Head of caudate nucleus (tissue), 42 donors: ENCODE measurements around the gene TOPAZ1.

Experiments used
- DNase-seq, 42 donors: peaks; one replicate each; pipeline versions ENCODE4 v3.0.0 to v3.0.0-alpha.2; 2020 to 2021; ENCODE audit warnings: mixed read lengths in 7 of 42
- intact Hi-C: fragments of 100-400 bp; cut with DNase I; formaldehyde crosslinking; loops from one replicate; pipeline ENCODE4 v1.15.0; 2022

Gene TOPAZ1

DNA sequence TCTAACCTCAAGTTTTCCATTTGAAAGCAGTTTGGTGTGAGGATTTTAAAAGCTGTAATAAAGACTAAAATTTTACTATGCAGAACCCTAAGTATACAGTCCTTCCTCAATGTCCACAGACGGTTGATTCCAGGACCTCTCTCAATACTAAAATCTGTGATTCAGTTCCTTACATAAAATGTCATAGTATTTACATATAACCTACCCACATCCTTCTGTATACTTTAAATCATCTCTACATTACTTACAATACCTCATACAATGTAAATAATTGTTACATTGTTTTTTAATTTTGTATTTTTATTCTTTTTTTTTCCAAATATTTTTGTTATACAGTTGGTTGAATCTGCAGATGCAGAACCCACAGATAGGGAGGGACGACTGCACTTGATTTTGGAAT lies 2.8 kb upstream of the TOPAZ1 start:
- no peak for DNase-seq
- intact Hi-C loops, result no loop called here

DNA sequence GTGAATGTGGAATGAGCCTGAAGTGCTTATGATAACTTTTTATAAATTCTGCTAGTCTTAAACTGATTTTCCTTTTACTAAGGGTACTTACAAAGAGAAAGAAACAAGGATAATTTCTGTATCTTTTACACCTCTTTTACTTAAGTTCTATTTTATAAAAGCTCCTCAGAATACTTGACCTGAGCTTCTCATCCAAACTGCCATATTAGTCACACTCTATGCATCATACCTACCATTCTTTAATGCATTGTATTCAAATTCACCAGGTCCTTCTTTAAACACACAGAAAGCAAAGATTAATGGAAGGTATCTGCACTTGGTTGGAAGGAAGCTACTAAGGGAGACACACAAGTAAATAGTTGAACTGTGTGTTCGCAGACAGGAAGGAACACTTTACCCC lies 1.6 kb upstream of the TOPAZ1 start:
- DNase-seq, result no peak
- intact Hi-C loops, result no loop called here

DNA sequence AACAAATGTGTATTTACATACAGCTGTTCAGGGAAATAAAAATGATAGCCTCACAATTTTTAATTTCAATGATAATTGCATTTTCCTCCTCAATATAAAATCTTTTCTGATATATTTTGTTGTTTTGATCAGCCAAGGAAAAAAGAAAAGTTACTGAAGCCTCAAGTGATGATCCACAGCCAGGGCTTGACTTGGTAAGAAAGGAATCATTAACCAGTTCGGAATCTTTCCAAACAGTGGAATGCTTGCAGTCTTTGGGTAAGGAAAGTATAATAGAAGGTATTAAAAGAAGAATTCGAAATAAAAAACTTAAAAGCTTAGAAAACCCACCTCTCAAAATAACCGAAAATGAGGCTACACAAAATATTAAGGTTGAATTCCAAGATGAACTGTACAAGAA lies 1.0 kb downstream of the TOPAZ1 start:
- intact Hi-C loops, result no loop called here
- no peak for DNase-seq

DNA sequence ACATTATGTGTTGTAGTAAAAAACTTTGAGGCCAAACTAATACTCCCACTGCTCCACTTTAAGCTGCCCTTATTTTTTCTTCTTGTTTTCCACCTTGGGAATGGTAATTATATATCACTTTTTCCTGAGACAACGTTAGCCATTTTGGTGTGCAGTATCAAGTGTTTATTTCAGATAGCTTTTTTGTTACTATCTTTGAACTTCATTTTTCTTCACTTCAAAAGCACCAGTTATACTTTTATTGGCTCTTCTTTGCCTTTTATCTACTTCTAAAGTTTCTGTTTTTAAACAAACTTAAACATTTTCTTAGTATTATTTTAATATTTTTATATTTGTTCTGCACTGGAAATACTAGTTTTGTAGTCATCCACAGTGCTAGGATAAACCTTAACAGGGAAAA lies 6.5 kb downstream of the TOPAZ1 start:
- intact Hi-C loops, result no loop called here
- DNase-seq, result no peak

DNA sequence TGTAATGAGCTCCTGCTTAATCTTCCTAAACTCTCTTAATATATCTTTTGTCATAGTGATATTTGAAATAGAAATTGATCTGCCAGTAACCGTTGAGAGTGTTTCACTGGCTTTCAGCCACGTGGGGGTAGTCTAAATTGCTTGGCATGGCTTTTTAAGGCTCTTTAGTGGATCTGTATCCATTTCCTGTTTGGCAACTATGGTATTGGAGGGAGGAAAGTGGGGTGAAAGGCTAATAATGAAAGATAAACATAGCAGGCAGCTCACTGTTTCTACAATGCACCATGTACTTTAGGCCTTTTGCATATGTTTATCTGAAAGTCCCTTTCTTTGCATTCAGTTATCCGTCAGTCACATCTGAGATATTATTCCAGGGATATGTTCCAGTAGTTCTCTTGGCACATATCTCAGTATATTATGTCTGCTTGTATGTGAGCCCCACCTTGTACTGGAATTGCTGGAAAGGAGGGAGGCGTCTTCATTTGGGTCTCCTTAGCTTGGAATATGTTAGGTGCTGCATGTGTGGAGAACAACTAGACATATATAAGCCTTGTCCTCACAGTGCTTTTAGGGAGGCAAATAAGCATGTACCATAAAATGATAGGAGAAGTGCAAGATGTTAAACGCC lies 10.8 kb downstream of the TOPAZ1 start:
- intact Hi-C loops, result no loop called here
- no peak for DNase-seq

DNA sequence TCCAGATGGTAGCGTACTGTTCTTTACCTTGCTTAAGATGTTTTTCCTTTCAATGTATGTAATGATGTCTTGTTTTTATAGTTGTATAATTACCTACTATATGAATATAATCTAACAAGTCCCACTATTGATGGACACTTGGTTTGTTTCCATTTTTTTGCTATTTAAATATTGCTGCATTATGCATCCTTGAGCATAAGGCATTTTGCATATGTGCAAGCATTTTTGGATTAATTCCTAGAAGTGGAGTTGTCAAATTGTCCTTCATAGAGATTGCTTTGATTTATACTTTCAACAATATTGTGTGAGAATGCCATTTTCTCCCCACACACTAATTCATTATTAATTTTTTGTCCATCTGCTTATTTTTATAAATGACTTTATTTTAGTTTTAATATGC lies 17.7 kb downstream of the TOPAZ1 start:
- no peak for DNase-seq
- intact Hi-C loops, result no loop called here

DNA sequence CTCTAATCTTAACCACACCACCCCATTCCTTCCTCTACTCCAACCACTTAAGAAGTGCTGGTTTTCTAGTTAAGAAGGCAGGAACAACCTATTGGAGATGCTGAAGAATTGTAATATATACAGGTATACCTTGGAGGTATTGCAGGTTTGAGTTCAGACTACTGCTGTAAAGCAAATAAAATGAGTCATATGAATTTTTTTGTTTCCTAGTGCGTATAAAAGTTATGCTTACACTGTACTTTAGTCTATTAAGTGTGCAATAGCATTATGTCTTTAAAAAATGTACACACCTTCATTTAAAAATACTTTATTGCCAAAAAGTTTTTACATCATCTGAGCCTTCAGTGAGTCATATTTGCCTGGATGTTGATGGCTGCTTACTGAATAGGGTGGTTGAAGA lies 22.5 kb downstream of the TOPAZ1 start:
- no peak for DNase-seq
- intact Hi-C loops, result no loop called here

DNA sequence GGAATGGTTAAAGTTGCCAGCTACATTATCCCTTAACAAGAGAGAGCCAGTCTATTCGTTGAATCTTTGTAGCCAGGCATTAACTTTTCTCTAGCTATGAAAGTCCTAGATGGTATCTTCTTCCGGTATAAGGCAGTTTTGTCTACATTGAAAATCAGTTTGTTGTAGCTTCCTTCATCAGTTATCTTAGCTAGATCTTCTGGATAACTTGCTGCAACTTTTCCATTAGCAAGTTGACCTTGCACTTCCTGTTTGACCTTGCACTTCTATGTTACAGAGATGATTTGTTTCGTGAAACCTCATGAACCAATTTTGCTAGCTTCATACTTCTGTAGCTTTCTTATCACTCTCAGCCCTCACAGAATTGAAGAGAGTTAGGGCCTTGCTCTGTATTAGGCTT lies 24.1 kb downstream of the TOPAZ1 start:
- no peak for DNase-seq
- intact Hi-C loops, result no loop called here

DNA sequence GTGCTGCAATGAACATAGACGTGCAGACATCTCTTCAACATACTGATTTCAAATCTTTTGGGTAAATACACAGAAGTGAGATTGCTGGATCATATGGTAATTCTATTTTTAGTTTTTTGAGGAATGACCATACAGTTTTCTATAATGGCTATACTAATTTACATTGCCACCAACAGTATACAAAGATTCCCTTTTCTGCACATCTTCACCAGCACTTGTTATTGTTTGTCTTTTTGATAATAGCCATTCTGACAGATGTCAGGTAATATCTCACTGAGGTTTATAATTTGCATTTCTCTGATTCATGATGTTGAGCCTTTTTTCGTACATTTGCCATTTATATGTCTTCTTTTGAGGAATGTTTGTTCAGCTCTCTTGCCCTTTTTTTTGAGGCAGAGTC lies 30.5 kb downstream of the TOPAZ1 start:
- no peak for DNase-seq
- intact Hi-C loops, result no loop called here

DNA sequence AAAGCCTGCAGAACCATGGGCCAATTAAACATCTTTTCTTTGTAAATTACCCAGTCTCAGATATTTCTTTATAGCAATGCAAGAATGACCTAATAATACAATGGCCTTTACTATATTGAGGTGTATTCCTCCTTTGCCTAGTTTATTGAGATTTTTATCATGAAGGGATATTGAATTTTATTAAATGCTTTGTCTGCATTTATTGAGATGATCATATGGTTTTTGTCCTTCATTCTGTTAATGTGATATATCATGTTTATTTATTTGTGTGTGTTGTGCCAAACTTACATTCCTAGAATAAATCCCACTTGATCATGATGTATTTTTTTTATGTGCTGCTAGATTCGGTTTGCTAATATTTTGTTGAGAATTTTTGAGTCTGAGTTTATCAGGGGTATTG lies 36.2 kb downstream of the TOPAZ1 start:
- DNase-seq, result no peak
- intact Hi-C loops, result no loop called here

DNA sequence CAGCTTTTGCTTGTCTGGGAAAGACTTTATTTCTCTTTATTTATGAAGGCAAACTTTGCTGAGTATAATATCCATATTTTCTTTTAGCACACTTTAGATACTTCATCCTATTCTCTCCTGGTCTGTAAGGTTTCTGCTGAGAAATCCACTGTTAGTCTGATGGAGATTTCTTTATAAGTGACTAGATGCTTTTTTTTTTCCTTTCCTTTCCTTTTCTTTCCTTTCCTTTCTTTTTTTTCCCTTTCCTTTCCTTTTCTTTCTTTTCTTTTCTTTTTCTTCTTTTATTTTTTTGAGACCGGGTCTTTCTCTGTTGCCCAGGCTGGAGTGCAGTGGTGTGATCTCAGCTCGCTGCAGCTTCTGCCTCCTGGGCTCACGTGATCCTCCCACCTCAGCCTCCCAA lies 38.4 kb downstream of the TOPAZ1 start:
- intact Hi-C loops, result no loop called here
- DNase-seq, result no peak

DNA sequence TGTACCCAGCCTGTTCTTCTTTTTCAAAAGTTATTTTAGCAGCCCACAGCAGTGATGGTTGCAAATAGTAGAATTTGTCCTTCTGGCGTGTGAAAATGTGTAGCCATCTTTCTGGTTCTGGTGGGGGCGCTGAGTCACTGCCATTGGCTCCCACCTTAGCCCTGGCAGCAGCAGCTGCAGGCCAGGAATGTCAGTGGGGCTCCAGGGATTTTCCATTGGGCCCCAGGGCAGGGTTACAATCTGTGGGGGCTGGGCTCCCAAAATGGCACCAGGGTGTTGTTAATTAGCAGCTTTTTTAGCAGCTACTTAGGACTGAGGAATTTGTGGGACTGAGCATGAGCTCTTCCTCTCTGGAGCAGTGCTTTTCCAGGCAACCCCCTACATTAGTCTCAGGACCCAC lies 38.9 kb downstream of the TOPAZ1 start:
- DNase-seq, result no peak
- intact Hi-C loops, result no loop called here

DNA sequence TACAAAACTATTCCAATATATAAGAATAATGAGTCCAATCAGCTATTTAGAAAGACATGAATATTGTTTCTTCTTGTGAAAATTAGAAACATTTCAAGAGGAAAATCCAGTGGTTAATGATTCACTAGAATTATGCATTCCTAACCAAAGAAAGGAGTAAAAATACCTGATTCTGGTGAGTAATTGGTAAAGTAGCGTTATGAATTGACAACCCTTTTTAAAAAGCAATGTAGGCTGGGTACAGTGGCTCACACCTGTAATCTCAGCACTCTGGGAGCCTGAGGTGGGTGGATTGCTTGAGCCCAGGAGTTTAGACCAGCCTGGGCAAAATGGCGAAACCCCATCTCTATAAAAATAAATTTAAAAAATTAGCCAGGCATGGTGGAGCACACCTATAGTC lies 43.3 kb downstream of the TOPAZ1 start:
- intact Hi-C loops, result no loop called here
- peak in 3 of 42 donors; percentile 3 to 7 (median 5) for DNase-seq

DNA sequence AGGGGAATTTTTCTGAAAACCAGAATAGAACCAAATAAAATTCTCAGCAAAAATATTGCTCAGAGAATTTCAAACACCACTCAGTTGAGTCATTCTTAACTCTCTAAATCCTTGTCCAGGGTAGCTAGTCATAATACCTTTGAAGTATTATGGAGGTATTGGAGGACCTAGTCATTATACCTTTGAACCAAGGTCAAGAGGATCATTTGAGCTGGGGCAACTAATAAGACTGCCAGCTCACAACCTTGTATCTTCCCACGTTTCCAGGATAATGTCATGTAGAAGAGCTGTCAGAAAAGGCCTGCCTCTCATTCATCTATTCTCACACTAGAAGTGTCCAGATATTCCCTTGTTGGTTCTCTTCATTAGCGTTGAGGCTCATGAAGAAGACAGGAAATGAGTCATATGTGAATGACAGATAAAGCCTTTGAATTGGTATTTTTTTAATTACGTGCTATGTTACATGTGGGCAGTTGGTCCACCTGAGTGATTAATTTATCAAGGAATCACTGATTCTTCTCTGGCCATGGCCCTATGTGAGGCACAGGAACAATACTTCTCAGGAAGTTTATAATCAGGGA lies 48.3 kb downstream of the TOPAZ1 start:
- intact Hi-C loops, result no loop called here
- DNase-seq, result no peak

DNA sequence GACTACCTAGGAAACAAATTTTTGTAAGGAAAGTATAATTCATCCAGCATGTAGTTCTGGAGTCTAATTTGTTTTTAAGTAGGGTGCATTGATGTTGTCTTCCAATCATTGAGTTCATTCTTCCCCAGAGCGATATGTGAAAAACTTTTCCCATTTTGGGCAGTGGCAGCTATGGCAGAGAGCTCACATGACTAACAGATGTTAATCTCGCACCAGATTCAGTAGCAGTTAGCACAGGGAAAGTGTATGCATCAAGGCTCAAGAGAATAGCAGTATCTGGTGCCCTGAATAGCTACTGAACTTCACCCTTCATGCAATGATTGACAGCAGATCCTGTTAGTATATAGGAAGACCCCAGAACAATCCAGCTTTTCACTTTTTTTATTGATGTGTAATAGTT lies 50.6 kb downstream of the TOPAZ1 start:
- intact Hi-C loops, result no loop called here
- DNase-seq, result no peak

DNA sequence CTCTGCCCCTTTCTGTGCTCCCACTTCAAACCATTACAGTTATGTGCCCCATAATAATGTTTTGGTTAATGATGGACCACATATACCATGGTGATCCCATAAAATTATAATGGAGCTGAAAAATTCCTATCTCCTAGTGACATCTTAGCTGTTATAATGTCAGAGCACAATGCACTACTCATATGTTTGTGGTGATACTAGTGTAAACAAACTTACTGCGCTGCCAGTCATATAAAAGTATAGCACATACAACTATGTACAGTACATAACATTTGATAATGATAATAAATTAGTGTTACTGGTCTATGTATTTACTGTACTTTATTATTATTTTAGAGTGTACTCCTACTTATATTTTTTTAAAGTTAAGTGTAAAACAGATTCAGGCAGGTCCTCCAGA lies 51.3 kb downstream of the TOPAZ1 start:
- intact Hi-C loops, result no loop called here
- no peak for DNase-seq

DNA sequence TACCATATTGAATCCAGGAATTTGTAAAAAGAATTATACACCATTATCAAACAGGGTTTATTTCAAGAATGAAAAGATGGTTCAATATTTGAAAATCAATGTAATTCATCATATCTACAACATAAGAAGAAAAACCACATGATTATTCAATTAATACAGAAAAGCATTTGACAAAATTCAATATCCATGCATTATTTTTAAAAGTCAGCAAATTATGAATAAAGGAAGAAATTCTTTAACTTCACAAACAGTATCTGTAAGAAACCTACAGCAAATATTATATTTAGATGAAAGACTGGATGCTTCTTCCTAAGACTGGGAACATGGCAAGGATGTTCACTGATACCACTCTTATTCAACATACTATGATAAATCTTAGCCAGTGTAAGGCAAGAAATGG lies 55.6 kb downstream of the TOPAZ1 start:
- intact Hi-C loops, result no loop called here

DNA sequence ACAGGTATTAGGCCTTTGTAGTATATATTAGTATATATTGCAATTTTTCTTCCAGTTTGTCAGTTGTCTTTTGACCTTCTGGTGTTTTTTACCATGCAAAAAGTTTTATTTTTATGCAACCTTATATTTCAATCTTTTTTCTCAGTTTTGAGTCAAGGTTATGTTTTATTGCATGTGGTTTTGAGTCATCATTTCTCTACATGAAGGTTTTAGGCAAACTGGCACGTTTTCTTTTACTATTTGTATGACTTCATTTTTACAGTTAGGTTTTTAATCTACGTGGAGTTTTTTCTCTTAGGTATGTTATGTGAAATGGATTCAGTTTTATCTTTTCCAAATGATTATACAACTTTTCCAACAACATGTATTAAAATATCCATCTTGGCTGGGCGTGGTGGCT lies 60.1 kb downstream of the TOPAZ1 start:
- DNase-seq, result no peak
- intact Hi-C loops, result no loop called here

More for the DNA sequence above, 55.6 kb downstream of the TOPAZ1 start:
- DNase-seq, result no peak

DNA sequence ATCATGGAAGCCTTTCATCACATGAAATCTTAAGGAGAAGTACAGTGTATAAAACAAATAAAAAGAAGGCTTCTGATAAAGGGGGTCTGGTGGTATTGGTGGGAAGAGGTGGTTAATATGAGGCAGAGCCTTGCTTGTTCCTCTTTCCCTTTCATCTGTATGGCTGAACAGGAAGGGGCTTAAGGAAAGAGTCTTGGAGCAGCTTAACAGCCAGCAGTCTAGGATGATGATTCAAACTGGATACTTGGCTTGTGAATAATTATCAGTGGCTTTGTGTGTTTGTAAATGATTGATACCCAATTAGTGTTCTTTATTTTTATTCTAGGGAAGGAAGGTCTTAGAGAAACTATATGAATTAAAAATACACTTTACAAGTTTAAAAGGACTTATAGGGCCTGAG lies 67.8 kb downstream of the TOPAZ1 start:
- no peak for DNase-seq
- intact Hi-C loops, result no loop called here

DNA sequence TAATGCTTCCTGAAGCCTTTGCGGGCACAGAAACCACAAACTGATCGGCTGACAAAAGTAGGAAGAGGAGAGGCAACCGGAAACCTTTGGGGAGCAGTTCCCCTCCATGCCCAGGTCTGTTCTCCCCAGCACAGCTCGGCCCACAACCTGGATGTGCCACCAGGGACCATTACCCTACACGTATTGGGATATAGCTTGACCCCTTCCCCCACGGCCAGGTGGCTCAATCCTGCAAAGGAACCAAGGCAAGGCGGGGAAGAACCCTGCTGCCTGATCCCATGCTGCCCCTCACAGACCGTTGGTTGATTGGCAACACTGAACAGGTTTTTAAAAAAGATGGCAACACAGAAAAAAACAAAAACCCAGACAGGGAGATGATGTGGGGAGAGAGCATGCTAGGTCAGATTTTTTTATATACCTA lies 77.2 kb downstream of the TOPAZ1 start:
- intact Hi-C loops, result no loop called here
- DNase-seq, result peak in 1 of 42 donors; percentile 3

DNA sequence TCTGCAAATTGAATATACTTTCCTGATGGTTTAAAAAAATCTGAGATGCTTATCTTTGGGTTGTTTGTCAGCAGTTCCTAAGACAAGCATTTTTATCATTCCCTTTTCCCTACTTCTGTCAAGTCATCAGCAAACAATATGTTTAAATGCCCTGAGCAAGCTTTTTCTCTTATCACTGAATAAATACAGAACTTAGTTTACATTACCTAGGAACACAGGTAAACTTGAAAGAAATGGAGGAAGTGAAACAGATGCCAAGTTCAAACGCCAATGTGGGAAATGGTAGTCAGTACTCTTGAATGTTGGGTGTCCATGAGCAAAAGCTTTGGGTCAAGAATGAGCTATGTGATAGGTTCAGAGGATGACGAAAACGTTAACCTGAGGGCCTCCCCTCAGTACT lies 79.6 kb downstream of the TOPAZ1 start:
- intact Hi-C loops, result no loop called here

More for the DNA sequence above, 79.6 kb downstream of the TOPAZ1 start:
- DNase-seq, result no peak
